GM19455 (cell line): Measurements from ENCODE around the gene RPS25.
"Not testable (repeated sequence)": the region's sequence is repeated elsewhere in the genome, so short reads cannot be mapped to it uniquely, and the experiment has no call there.

Experiments used
- ATAC-seq: cut with Tn5 transposase; IDR thresholded peaks from one replicate; pipeline ENCODE4 v1.9.1; 2021; ENCODE audit not compliant: unreplicated experiment

Gene RPS25

DNA sequence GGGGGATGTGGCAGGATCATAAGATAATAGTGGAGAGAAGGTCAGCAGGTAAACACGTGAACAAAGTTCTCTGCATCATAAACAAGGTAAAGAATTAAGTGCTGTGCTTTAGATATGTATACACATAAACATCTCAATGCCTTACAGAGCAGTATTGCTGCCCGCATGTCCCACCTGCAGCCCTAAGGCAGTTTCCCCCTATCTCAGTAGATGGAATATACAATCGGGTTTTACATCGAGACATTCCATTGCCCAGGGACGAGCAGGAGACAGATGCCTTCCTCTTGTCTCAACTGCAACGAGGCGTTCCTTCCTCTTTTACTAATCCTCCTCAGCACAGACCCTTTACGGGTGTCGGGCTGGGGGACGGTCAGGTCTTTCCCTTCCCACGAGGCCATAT, 21.3 kb upstream of the RPS25 start:
- ATAC-seq, result not testable (repeated sequence)

- ATAC-seq, result no peak
These were observed 20.7 kb upstream of the RPS25 start for GRCh38 chr11:119038884-119039283.

DNA sequence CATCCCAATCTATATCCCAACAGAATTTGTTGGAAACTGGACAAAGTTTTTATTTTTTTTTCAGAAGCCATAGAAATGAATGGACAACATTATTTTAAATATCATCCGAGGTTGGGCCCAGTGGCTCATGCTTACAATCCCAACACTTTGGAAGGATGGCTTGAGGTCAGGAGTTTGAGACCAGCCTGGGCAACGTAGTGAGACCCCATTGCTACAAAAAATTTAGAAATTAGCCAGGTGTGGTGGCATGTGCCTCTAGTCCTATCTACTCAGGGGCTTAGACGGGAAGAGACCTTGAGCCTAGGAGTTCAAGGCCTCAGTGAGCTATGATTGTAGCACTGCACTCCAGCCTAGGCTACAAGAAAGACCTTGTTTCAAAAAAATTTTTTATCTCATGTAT, 16.7 kb upstream of the RPS25 start:
- ATAC-seq, result no peak

GRCh38 chr11:119033421-119033820, 15.3 kb upstream of the RPS25 start:
- not testable (repeated sequence) for ATAC-seq

- no peak for ATAC-seq
These were observed 13.8 kb upstream of the RPS25 start for GRCh38 chr11:119031912-119032280.

GRCh38 chr11:119030329-119031047, 12.3 kb upstream of the RPS25 start, which contains the start of gene SLC37A4:
Gene SLC37A4 (minus strand): TSS chr11:119030877.
- ATAC-seq, result peak; percentile 78

DNA sequence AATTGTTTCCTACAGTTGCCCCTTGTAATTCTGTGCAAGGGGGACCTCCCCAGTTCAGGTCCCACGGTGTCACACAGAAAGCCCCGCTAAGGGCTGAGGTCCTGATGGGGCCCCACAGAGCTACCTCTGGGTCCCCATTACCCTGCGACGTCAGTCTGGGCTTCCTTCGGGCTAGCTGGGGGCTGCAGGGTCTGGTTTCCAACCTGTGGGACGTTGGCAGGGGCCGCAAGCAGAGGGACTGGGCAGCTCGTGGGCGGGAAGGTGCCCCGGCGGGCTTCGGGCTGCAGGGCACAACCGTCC, 11.8 kb upstream of the RPS25 start:
- ATAC-seq, result peak; percentile 21

- ATAC-seq, result peak; percentile 4
These were observed 11.3 kb upstream of the RPS25 start for GRCh38 chr11:119029340-119030028.

DNA sequence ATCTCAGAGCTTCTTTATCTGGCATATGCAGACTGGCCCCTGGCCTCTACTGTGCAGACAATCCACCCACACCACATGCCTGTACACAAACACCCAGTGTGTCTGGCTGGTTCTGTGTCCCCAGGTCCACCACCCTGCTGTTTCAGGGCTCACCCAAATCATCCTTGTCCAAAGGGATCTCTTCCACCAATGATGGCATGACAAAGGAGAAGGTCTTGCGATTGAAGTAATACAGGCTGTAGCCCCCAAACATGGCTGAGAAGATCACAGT, 10.9 kb upstream of the RPS25 start:
- ATAC-seq, result no peak

- no peak for ATAC-seq
These were observed 10.4 kb upstream of the RPS25 start for GRCh38 chr11:119028346-119029068.

DNA sequence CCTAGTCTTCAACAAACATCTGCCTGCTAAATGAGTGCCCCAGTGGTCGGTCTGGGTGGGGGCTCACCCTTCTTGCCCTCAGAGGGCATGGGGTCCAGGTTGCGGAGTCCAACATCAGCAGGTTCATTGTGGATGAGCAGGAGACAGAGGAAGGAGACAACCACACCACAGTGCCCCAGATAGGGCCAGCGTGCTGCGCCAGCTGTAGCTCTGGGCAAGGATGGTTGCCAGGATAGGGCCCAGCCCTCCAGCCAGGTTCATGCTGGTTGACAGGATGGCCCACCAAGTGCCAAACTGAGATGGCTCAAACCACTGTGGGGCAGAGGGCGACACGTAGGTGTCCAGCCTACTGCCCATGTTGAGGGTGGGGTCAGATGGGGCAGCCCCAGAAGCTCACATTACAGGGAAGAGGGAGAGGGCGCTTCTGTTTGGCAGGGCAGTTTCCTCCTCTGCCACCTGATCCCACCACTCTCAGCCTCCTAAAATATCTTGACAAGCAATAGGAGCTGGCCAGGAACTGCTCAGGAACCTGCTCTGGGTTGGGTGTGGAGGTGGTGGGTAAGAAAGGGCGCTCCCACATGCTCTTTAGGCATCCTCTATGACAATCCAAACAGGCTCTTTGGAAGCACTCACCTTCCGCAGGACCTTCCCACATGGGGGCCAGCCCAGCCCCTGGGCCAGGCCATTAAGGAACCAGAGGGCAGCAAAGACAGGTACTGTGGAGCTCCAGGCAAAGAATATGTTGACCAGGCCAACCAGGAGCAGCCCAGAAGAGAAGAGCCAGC, 9.6 kb upstream of the RPS25 start:
- no peak for ATAC-seq

DNA sequence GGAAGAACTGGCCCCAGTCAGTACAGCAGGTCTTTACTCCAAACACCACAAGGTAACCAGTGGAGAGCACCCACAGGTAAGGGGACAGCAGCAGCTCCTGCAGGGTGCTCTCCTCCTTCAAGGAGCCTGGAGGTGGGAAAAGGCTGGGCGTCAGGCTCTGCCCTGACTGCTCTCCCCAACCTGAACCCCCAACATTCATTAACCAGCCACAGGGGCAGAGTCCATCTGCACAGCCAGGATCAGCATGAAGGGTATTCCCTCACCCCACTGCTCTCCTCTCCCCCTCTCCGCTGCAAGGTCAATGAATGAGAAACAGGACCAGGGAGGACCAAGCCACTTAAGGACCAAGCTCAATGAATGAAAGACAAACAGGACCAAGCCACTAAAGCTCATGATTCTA, 8.8 kb upstream of the RPS25 start:
- ATAC-seq, result no peak

- ATAC-seq, result no peak
These were observed 8.0 kb upstream of the RPS25 start for GRCh38 chr11:119025978-119026766.

DNA sequence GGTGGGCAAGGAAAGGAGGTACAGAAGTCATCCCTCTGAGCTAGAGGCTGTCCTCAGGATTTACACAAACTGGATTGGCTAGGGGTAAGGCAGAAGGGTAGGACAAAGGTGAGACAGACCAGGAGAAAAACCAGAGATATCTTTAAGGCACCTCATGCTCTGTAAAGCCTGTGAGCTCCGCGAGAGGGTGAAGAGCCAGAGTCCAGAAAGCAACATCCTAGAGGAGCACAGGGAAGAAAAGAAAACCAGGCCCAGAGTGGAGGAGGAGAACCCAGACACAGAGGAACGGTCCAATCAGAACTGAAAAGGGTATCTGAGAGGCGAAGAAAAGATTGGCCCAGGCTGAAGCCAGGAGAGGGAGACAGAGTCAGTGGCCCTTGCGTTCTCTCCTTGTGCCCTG, 7.4 kb upstream of the RPS25 start:
- no peak for ATAC-seq

DNA sequence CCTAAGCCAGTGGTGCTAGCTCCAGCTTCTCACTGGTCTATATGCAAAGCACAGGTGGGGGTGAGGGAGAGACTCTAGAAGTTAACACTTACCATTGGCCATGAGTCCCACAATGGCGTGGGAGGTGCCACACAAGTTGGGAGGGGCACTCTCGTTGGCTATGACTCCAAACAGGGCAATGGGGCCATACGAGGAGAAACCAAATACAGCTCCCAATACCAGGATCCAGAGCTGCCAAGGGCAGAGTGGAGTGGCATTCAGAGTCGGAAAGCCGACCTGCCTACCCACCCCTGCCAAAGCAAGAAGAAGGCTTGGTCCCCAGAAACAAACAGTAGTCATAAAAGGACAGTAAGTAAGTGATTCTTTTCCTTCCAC, 6.9 kb upstream of the RPS25 start:
- no peak for ATAC-seq

DNA sequence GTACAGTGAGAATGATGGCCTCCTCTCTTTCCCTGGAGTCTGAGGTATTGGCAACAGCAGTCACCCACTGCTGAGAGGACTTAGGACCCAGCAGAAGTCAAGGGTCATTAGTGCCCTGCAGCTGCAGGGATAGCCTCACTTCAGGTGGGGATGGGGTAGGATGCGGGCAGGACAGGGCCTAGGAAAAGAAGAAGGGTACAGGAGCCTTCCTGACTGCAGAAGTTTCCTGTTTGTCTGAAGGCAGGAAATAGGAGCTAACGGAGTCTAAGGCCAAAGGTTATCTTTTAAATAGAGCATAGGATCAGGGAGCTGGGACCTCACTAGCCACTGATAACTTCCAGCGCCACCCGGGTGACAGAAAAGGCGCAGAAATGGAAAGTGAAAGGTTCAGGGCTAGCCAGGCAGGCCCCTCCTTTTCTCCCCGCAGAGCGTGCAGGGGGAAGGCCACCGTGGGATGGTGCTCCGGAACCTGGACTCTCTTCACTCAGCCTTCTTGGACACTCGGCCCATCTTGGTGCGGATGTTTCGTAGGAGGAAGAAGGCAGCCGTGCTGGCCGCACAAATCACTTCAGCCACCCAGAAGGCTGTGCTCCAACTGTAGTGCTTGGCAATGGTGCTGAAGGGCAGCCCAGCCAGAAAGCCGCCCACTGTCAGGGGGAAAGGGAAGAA, 6.4 kb upstream of the RPS25 start:
- no peak for ATAC-seq

DNA sequence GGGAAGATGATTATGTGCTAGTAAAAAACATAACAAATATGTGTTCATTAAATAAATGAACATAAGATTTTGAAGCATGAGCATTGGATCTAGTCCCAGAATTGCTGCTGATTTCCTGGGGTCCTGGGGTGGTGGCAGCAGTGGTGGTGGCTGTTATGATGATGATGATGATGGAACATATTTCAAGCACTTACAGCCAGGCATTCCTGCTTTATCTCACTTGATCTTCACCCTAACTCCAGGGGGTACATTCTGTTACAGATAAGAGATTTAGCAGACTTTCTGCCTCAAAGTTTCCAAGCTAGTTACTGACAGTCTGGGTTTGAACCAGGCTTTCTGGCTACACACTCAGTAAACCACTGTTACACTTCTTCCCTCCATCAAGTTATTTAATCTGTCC, 5.6 kb upstream of the RPS25 start:
- no peak for ATAC-seq

- no peak for ATAC-seq
These were observed 3.5 kb upstream of the RPS25 start for GRCh38 chr11:119021631-119022030.

- ATAC-seq, result no peak
These were observed 1.9 kb upstream of the RPS25 start for GRCh38 chr11:119019996-119020395.

- ATAC-seq, result not testable (repeated sequence)
These were observed 766 bp downstream of the RPS25 start for GRCh38 chr11:119017377-119017776.
